ENCODE measurements around the gene MTAP. TPM values are rescaled to one million over a fixed set of nuclear protein-coding genes. Genes with fewer than 3 reads are reported as not detected.

The MTAP gene
- total RNA-seq, 2 experiments from 2014 or later: 17.2 to 17.8 TPM

DNA sequence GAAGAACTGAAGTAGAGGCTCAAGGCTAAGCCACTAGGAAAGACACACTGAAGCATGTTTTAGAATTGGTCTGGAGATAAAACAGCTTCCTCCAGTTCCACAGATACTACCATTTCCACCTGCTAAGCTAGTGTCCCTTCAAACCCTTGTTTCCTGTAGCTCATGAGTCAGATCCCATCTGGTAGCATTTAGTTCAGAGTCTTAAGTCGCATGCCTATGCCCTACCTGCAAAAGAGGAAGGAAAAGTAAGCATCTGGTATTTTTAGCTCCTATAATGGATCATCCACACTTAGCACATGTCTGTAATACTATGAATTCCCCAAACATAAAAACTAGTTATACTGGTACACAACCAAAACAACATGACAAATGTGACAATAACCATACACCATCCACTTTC lies 99.7 kb downstream of the MTAP start:
- Mint-ChIP-seq H3K27me3 (no peaks in the 10 kb centered on the region), H3K9me3 (peaks cover 35% of the 10 kb centered on the region), H3K27ac (no peak overlapping the region), H3K4me3 (no peak overlapping the region), H3K4me1 (ENCODE audit: low read depth) (no peaks in the 10 kb centered on the region), H3K36me3 (ENCODE audit: low read depth) (peaks cover 57% of the 10 kb centered on the region)
- ATAC-seq (ENCODE audit: poor library complexity) (no peak), DNase-seq (no peak)
- Histone ChIP-seq H3K27ac (ENCODE audit: low read depth in 1 of 2, low read length in 2 of 2) (no peak overlapping the region), H3K36me3 (ENCODE audit: insufficient read depth, low read length) (no peaks in the 10 kb centered on the region), H3K9me3 (ENCODE audit: control insufficient read depth in 1 of 2, insufficient read depth in 1 of 2, low read length in 2 of 2) (peaks cover 21 to 24% of the 10 kb centered on the region in 2 experiments), H3K4me1 (ENCODE audit: insufficient read depth, low read length) (no peaks in the 10 kb centered on the region), H3K27me3 (ENCODE audit: control insufficient read depth in 1 of 2, insufficient read depth in 2 of 2, low read length in 2 of 2) (no peaks in the 10 kb centered on the region), H3K4me3 (ENCODE audit: low read length) (no peak overlapping the region)
- intact Hi-C loops (cut with DNase I, micrococcal nuclease): no loop called here
- ChIA-PET POLR2A (interaction anchor here (1.1 kb wide), 1 partner anchor 18 kb away, joined by 3 read pairs; no protein-coding TSS in a partner anchor), CTCF (no interaction called here)
- TF ChIP-seq, protein P1, sequence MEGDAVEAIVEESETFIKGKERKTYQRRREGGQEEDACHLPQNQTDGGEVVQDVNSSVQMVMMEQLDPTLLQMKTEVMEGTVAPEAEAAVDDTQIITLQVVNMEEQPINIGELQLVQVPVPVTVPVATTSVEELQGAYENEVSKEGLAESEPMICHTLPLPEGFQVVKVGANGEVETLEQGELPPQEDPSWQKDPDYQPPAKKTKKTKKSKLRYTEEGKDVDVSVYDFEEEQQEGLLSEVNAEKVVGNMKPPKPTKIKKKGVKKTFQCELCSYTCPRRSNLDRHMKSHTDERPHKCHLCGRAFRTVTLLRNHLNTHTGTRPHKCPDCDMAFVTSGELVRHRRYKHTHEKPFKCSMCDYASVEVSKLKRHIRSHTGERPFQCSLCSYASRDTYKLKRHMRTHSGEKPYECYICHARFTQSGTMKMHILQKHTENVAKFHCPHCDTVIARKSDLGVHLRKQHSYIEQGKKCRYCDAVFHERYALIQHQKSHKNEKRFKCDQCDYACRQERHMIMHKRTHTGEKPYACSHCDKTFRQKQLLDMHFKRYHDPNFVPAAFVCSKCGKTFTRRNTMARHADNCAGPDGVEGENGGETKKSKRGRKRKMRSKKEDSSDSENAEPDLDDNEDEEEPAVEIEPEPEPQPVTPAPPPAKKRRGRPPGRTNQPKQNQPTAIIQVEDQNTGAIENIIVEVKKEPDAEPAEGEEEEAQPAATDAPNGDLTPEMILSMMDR (IDR thresholded peaks at IDR 0.05): no peak

DNA sequence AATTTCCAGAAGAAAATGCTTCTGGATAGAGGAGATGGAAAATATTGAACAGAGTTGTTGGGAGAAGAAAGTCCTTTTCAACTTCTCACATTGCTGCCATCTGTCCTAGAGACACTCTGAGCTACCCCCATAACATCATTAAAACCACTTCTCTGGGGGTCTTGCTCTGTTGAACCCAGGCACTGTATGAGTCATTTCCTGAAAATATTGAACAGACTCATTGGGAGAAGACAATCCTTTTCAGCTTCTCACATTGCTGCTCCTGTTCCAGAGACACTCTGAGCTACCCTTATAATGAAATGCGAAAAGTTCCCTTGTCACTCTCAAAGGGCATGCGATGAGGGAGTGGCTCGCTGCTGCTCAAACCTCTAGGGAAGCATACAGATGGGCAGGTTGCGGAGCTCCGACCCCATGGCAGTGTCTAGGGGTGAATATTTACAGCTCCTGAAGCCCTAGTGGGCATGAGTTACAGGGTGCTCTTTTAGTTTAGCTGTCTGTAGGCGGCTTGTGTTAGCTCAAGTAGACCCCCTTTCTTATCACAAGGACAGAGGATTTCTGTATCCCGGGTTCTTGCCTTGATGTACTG lies 101.0 kb downstream of the MTAP start:
- Mint-ChIP-seq H3K36me3 (ENCODE audit: low read depth) (peaks cover 70% of the 10 kb centered on the region), H3K4me1 (ENCODE audit: low read depth) (no peaks in the 10 kb centered on the region), H3K4me3 (no peak overlapping the region), H3K27me3 (no peaks in the 10 kb centered on the region), H3K27ac (no peak overlapping the region), H3K9me3 (peaks cover 42% of the 10 kb centered on the region)
- Histone ChIP-seq H3K9me3 (ENCODE audit: control insufficient read depth in 1 of 2, insufficient read depth in 1 of 2, low read length in 2 of 2) (peaks cover 24 to 35% of the 10 kb centered on the region in 2 experiments), H3K4me3 (ENCODE audit: low read length) (no peak overlapping the region), H3K4me1 (ENCODE audit: insufficient read depth, low read length) (no peaks in the 10 kb centered on the region), H3K27ac (ENCODE audit: low read depth in 1 of 2, low read length in 2 of 2) (no peak overlapping the region), H3K27me3 (ENCODE audit: control insufficient read depth in 1 of 2, insufficient read depth in 2 of 2, low read length in 2 of 2) (no peaks in the 10 kb centered on the region), H3K36me3 (ENCODE audit: insufficient read depth, low read length) (no peaks in the 10 kb centered on the region)
- ChIA-PET CTCF (no interaction called here), POLR2A (no interaction called here)
- TF ChIP-seq, protein P1 (IDR thresholded peaks at IDR 0.05): no peak
- no peak for ATAC-seq (ENCODE audit: poor library complexity)
- DNase-seq: no peak
- intact Hi-C loops (cut with DNase I, micrococcal nuclease): no loop called here

DNA sequence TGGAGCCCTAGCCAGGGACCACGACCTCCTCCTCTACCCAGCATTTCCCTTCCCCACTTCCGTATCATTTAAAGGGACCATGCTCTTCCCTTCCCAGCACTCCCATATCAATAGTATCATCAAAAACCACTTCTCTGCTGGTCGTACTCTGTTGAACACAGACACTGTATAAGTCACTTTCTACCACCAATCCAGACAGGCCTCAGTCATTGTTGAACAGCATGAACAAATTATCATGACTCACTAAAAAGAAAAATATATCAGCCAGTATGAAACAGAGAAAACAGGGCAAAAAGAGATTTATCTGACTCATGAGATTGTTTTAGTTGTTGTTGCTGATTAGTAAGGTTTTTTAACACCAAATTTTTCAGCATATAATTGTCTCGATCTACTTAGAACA lies 101.9 kb downstream of the MTAP start:
- Histone ChIP-seq H3K9me3 (ENCODE audit: control insufficient read depth in 1 of 2, insufficient read depth in 1 of 2, low read length in 2 of 2) (peaks cover 22 to 41% of the 10 kb centered on the region in 2 experiments), H3K27ac (ENCODE audit: low read depth in 1 of 2, low read length in 2 of 2) (no peak overlapping the region), H3K27me3 (ENCODE audit: control insufficient read depth in 1 of 2, insufficient read depth in 2 of 2, low read length in 2 of 2) (no peaks in the 10 kb centered on the region), H3K36me3 (ENCODE audit: insufficient read depth, low read length) (no peaks in the 10 kb centered on the region), H3K4me1 (ENCODE audit: insufficient read depth, low read length) (no peaks in the 10 kb centered on the region), H3K4me3 (ENCODE audit: low read length) (no peak overlapping the region)
- Mint-ChIP-seq H3K36me3 (ENCODE audit: low read depth) (peaks cover 79% of the 10 kb centered on the region), H3K27ac (no peak overlapping the region), H3K4me1 (ENCODE audit: low read depth) (no peaks in the 10 kb centered on the region), H3K27me3 (no peaks in the 10 kb centered on the region), H3K4me3 (no peak overlapping the region), H3K9me3 (peaks cover 44% of the 10 kb centered on the region)
- ChIA-PET CTCF (no interaction called here), POLR2A (no interaction called here)
- intact Hi-C loops (cut with DNase I, micrococcal nuclease): no loop called here
- TF ChIP-seq, protein P1 (IDR thresholded peaks at IDR 0.05): no peak
- ATAC-seq (ENCODE audit: poor library complexity) (no peak), DNase-seq (no peak)
